Karpas-422 (cell line): ENCODE results near the gene EPB41L4A. TPM values are rescaled to one million over a fixed set of nuclear protein-coding genes. Genes with fewer than 3 reads are reported as not detected.

Experiments
- DNase-seq: peaks from one replicate; pipeline ENCODE4 v3.0.0-alpha.2; 2015
- H2AFZ ChIP-seq: fragments of 200-600 bp; sonication (generic); 2 replicates; pipeline ENCODE4 v1.6.1; 2014; ENCODE audit warnings: antibody characterized with exemption, low read length, mixed read lengths
- H3K27ac ChIP-seq: fragments of 200-600 bp; sonication (generic); 2 replicates; pipeline ENCODE4 v1.5.1; 2014; ENCODE audit warnings: mild to moderate bottlenecking, low read length, moderate library complexity
- H3K27me3 ChIP-seq: fragments of 200-600 bp; sonication (generic); 2 replicates; pipeline ENCODE4 v1.6.1; 2014; ENCODE audit warnings: low read length, mixed read lengths
- H3K36me3 ChIP-seq: fragments of 200-600 bp; sonication (generic); 2 replicates; pipeline ENCODE4 v1.6.1; 2014; ENCODE audit warnings: low read length, mixed read lengths; ENCODE audit not compliant: insufficient read depth
- H3K4me1 ChIP-seq: fragments of 200-600 bp; sonication (generic); 2 replicates; pipeline ENCODE4 v1.6.1; 2014; ENCODE audit warnings: mild to moderate bottlenecking, low read length, mixed read lengths
- H3K4me2 ChIP-seq: fragments of 200-600 bp; sonication (generic); 2 replicates; pipeline ENCODE4 v1.6.1; 2014; ENCODE audit warnings: low read length, low read depth, mild to moderate bottlenecking; ENCODE audit not compliant: poor library complexity, severe bottlenecking
- H3K4me3 ChIP-seq: fragments of 200-600 bp; sonication (generic); 2 replicates; pipeline ENCODE4 v1.5.1; 2014; ENCODE audit warnings: mild to moderate bottlenecking, antibody characterized with exemption, low read length, mixed read lengths
- H3K79me2 ChIP-seq: fragments of 200-600 bp; sonication (generic); 2 replicates; pipeline ENCODE4 v1.6.1; 2014; ENCODE audit warnings: mild to moderate bottlenecking, low read length, mixed read lengths
- H3K9ac ChIP-seq: fragments of 200-600 bp; sonication (generic); 2 replicates; pipeline ENCODE4 v1.6.0; 2014; ENCODE audit warnings: low read length
- H3K9me2 ChIP-seq: fragments of 200-600 bp; sonication (generic), shearing (Covaris generic); replicated peaks from 2 replicates; pipeline ENCODE4 v1.6.0; 2014; ENCODE audit warnings: mild to moderate bottlenecking, low read length, moderate library complexity; ENCODE audit not compliant: insufficient read depth
- H3K9me3 ChIP-seq: fragments of 300-700, 200-600 bp; sonication (generic); 2 replicates; pipeline ENCODE4 v1.6.1; 2014; ENCODE audit warnings: low read length, mixed read lengths
- H4K20me1 ChIP-seq: fragments of 200-600 bp; sonication (generic); 2 replicates; pipeline ENCODE4 v1.6.1; 2014; ENCODE audit warnings: mild to moderate bottlenecking, antibody characterized with exemption, low read length, low read depth; ENCODE audit not compliant: insufficient read depth
- total RNA-seq: library from RNA; depleted of rRNA; stranded (reverse); fragments of >200 nt; shearing (Covaris generic); gene quantifications from 2 replicates; pipeline ENCODE4 v1.2.3, GENCODE V29; 2014; ENCODE audit warnings: low replicate concordance

The EPB41L4A gene
- total RNA-seq, 1 experiment from 2014 or later = 0.63 TPM

- no peaks in the 10 kb centered on the region for H3K4me1 ChIP-seq
These were observed 296.7 kb downstream of the EPB41L4A start for GRCh38 chr5:112122353-112122752.

GRCh38 chr5:112121258-112121657 lies 297.8 kb downstream of the EPB41L4A start:
- no peak for DNase-seq
- no peaks in the 10 kb centered on the region for H4K20me1 ChIP-seq
- no peak overlapping the region for H3K4me2 ChIP-seq
- no peaks in the 10 kb centered on the region for H3K27me3 ChIP-seq
- no peak overlapping the region for H2AFZ ChIP-seq
- no peak overlapping the region for H3K4me3 ChIP-seq
- no peak overlapping the region for H3K27ac ChIP-seq
- H3K9me2 ChIP-seq = no peaks in the 10 kb centered on the region
- no peak overlapping the region for H3K9ac ChIP-seq
- H3K79me2 ChIP-seq = no peaks in the 10 kb centered on the region
- H3K4me1 ChIP-seq = no peaks in the 10 kb centered on the region
- no peaks in the 10 kb centered on the region for H3K9me3 ChIP-seq
- no peaks in the 10 kb centered on the region for H3K36me3 ChIP-seq

More at GRCh38 chr5:112122353-112122752, 296.7 kb downstream of the EPB41L4A start:
- Histone ChIP-seq H4K20me1 (no peaks in the 10 kb centered on the region), H3K79me2 (no peaks in the 10 kb centered on the region), H3K36me3 (no peaks in the 10 kb centered on the region), H3K27ac (no peak overlapping the region), H3K4me2 (no peak overlapping the region), H3K9me2 (no peaks in the 10 kb centered on the region), H3K9me3 (no peaks in the 10 kb centered on the region), H3K4me3 (no peak overlapping the region), H2AFZ (no peak overlapping the region), H3K27me3 (no peaks in the 10 kb centered on the region), H3K9ac (no peak overlapping the region)
- no peak for DNase-seq

GRCh38 chr5:112119969-112120368 lies 299.1 kb downstream of the EPB41L4A start:
- DNase-seq = no peak
- Histone ChIP-seq H4K20me1 (no peaks in the 10 kb centered on the region), H3K9me2 (no peaks in the 10 kb centered on the region), H3K79me2 (no peaks in the 10 kb centered on the region), H3K27me3 (no peaks in the 10 kb centered on the region), H3K4me3 (no peak overlapping the region), H3K36me3 (no peaks in the 10 kb centered on the region), H2AFZ (no peak overlapping the region), H3K9me3 (no peaks in the 10 kb centered on the region), H3K27ac (no peak overlapping the region), H3K4me2 (no peak overlapping the region), H3K4me1 (no peaks in the 10 kb centered on the region), H3K9ac (no peak overlapping the region)

DNA sequence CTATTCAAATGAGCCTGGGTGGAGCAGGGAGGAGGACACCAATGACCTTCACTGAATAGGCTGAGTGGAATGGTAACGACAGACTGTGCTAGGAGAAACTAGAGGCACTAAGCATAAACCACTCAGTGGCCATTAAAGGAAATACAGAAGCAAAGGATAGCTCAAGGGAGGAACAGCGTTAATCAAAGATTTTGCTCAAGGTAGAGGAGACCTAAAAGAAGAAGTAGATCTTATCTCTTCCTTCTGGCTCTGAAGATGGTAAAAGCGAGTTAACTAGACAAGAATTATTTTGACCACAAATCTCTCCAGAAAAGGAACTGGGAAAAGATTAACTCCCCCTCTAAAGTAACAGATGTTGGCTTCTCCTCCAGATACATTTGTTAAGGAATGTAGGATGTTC lies 299.6 kb downstream of the EPB41L4A start:
- Histone ChIP-seq H4K20me1 (no peaks in the 10 kb centered on the region), H3K9me2 (no peaks in the 10 kb centered on the region), H3K9me3 (no peaks in the 10 kb centered on the region), H3K4me2 (no peak overlapping the region), H3K27ac (no peak overlapping the region), H3K27me3 (no peaks in the 10 kb centered on the region), H3K79me2 (no peaks in the 10 kb centered on the region), H3K36me3 (no peaks in the 10 kb centered on the region), H2AFZ (no peak overlapping the region), H3K9ac (no peak overlapping the region), H3K4me1 (no peaks in the 10 kb centered on the region), H3K4me3 (no peak overlapping the region)
- no peak for DNase-seq

GRCh38 chr5:112117551-112117950 lies 301.5 kb downstream of the EPB41L4A start:
- H3K36me3 ChIP-seq = no peaks in the 10 kb centered on the region
- H3K4me1 ChIP-seq = no peaks in the 10 kb centered on the region
- H3K79me2 ChIP-seq = no peaks in the 10 kb centered on the region
- H3K9me2 ChIP-seq = no peaks in the 10 kb centered on the region
- no peak overlapping the region for H3K27ac ChIP-seq
- H3K4me3 ChIP-seq = no peak overlapping the region
- H3K9me3 ChIP-seq = no peaks in the 10 kb centered on the region
- no peaks in the 10 kb centered on the region for H4K20me1 ChIP-seq
- DNase-seq = no peak
- no peaks in the 10 kb centered on the region for H3K27me3 ChIP-seq
- H3K9ac ChIP-seq = no peak overlapping the region
- H3K4me2 ChIP-seq = no peak overlapping the region
- H2AFZ ChIP-seq = no peak overlapping the region

- H3K9me3 ChIP-seq = no peaks in the 10 kb centered on the region
- no peaks in the 10 kb centered on the region for H3K79me2 ChIP-seq
- no peak for DNase-seq
- no peak overlapping the region for H2AFZ ChIP-seq
- no peaks in the 10 kb centered on the region for H3K4me1 ChIP-seq
- H3K27ac ChIP-seq = no peak overlapping the region
- H4K20me1 ChIP-seq = no peaks in the 10 kb centered on the region
- H3K9me2 ChIP-seq = no peaks in the 10 kb centered on the region
- H3K9ac ChIP-seq = no peak overlapping the region
- H3K4me2 ChIP-seq = no peak overlapping the region
- no peak overlapping the region for H3K4me3 ChIP-seq
- no peaks in the 10 kb centered on the region for H3K36me3 ChIP-seq
- H3K27me3 ChIP-seq = no peaks in the 10 kb centered on the region
These were observed 302.7 kb downstream of the EPB41L4A start for GRCh38 chr5:112116371-112116770.

- Histone ChIP-seq H2AFZ (no peak overlapping the region), H4K20me1 (no peaks in the 10 kb centered on the region), H3K9ac (no peak overlapping the region), H3K79me2 (no peaks in the 10 kb centered on the region), H3K27me3 (no peaks in the 10 kb centered on the region), H3K36me3 (no peaks in the 10 kb centered on the region), H3K27ac (no peak overlapping the region), H3K4me2 (no peak overlapping the region), H3K4me3 (no peak overlapping the region), H3K9me2 (no peaks in the 10 kb centered on the region), H3K9me3 (no peaks in the 10 kb centered on the region), H3K4me1 (no peaks in the 10 kb centered on the region)
- no peak for DNase-seq
These were observed 305.5 kb downstream of the EPB41L4A start for GRCh38 chr5:112113565-112113964.
